OCI-LY7 (cell line): ENCODE results near the gene CYP46A1.

ENCODE experiments used
- CTCF ChIP-seq: fragments of 200-600 bp; sonication (generic); conservative IDR thresholded peaks from 2 replicates; pipeline ENCODE4 v1.5.1; 2014; ENCODE audit warnings: mild to moderate bottlenecking, antibody characterized with exemption, low read length, moderate library complexity, mixed read lengths
- EZH2phosphoT487 ChIP-seq: fragments of 200-600 bp; sonication (generic); IDR thresholded peaks from 2 replicates; pipeline ENCODE4 v1.6.1; 2018; ENCODE audit warnings: low read depth, borderline replicate concordance, mild to moderate bottlenecking, mixed run types, antibody characterized with exemption, low read length, moderate library complexity, mixed read lengths

- TF ChIP-seq EZH2phosphoT487 (no peak), CTCF (no peak)
Measured at GRCh38 chr14:99724939-99725773, 41.1 kb downstream of the CYP46A1 start.
